Vagina (tissue), 2 donors: ENCODE results near the gene FBP1. TPM values are rescaled to one million over a fixed set of nuclear protein-coding genes. Genes with fewer than 3 reads are reported as not detected.

Source experiments
- DNase-seq, 2 donors: peaks; one replicate each; pipeline ENCODE4 v3.0.0-alpha.2; 2017; ENCODE audit errors: extremely low spot score in 2 of 2
- H3K27ac ChIP-seq: fragments of 200-600 bp; sonication (generic); one replicate; pipeline ENCODE4 v1.5.1; 2019
- H3K27me3 ChIP-seq: fragments of 200-600 bp; sonication (generic); one replicate; pipeline ENCODE4 v1.5.1; 2019
- H3K36me3 ChIP-seq, 2 donors: fragments of 200-600 bp; sonication (generic); one replicate each; pipeline ENCODE4 v1.5.1; 2017 to 2019
- H3K4me1 ChIP-seq: fragments of 200-600 bp; sonication (generic); one replicate; pipeline ENCODE4 v1.5.1; 2019
- H3K4me3 ChIP-seq, 2 donors: fragments of 200-600 bp; sonication (generic); 1 replicate in 1 of 2; 2 replicates in 1 of 2; pipeline ENCODE4 v1.5.1; 2016 to 2019
- H3K9me3 ChIP-seq: fragments of 200-600 bp; sonication (generic); one replicate; pipeline ENCODE4 v1.5.1; 2019
- CTCF ChIP-seq, 3 experiments: fragments of 450-650 bp in 2 of 3; fragments of 200-600 bp in 1 of 3; sonication (generic) in 1 of 3; IDR thresholded peaks; one replicate each; pipeline ENCODE4 v1.5.1; 2017 to 2019; ENCODE audit warnings: antibody characterized with exemption in 3 of 3, mild to moderate bottlenecking in 2 of 3, moderate library complexity in 2 of 3
- POLR2A ChIP-seq, 2 donors: fragments of 450-650 bp; IDR thresholded peaks; one replicate each; pipeline ENCODE4 v1.6.1; 2017; ENCODE audit warnings: antibody characterized with exemption in 2 of 2, mild to moderate bottlenecking in 2 of 2, moderate library complexity in 2 of 2
- POLR2AphosphoS5 ChIP-seq, 2 donors: sonication (generic); formaldehyde crosslinking; IDR thresholded peaks; one replicate each; pipeline ENCODE4 v1.9.0; 2017; ENCODE audit warnings: antibody characterized with exemption in 2 of 2, mild to moderate bottlenecking in 2 of 2, low read depth in 1 of 2; ENCODE audit not compliant: insufficient read depth in 1 of 2
- intact Hi-C: fragments of 100-400 bp; cut with DNase I; formaldehyde crosslinking; loops from one replicate; pipeline ENCODE4 v1.15.1; 2023
- total RNA-seq: library from RNA; depleted of rRNA; stranded (reverse); fragments of >200 nt; gene quantifications from one replicate; pipeline ENCODE4 v1.2.3, GENCODE V29; 2016

FBP1 gene
- total RNA-seq: 1.7 TPM

DNA sequence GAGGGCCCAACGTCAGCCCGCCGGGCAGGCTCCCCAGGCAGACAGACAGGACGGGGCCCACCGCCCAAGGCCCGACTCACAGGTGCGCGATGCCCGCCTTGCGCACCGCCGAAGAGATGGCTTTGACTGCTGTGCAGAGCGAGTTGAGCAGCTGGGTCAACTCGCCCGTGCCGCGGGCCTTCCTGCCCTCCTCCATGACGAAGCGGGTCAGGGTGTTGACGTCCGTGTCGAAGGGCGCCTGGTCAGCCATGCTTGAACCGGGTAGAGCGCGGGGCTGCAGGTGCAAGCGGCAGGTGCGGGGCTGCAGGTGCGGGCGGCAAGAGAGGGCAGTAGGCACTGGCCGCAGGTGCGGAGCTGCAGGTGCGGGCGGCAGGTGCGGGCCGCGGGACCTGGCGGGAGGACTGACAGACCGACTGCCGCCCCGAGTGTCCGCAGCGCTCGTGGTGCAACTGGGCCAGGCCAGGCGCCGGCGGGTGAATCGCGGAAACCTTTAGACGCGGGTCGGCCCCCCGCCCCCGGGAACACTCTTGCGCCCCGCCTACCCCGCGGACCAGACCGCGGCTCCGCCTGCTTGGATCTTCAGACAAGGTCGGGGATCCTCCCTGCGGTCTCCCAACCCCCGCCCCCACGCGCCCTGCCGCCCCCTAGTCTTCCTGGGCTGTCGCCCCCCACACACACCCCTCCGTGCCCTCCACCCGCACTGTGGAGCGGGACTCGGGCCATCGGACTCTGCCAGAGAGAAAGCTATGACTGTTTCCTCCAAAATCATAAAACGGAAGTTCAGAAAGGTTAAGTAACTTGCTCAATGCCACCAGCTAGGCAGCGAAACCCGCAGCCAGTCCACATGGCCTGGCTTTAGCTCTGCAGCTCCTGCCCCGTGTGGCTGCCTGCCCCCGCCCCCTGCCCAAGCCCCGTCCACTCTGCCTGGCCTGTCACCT, at the start of gene FBP1:
Gene FBP1, minus strand, starts transcription at position 458 of the 938 bp plus-strand sequence. Its CDS starts 208 bp downstream, at position 250.
- intact Hi-C loops: no loop called here
- H3K27ac ChIP-seq: no peak within 1 kb of the TSS
- DNase-seq: no peak

DNA sequence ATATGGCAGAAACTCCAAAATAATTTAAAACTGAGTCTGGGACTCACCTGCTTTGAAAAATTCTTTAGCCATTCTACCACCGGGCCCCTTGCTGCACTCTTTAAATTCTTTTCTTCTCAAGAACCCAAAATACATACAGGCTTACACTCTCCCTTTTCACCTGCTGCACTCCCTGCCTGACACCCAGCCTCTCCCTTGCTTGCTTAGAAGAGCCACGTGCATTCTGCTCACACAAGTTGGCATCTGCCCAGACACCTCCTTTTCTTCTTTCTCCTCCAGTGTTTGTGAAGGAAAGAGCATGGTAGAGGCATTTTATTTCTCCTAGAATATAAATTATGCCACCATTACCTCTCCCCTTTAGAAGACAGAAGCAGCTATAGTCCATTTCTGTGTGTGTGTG, 48.1 kb upstream of the FBP1 start:
- TF ChIP-seq POLR2AphosphoS5 (IDR thresholded peaks at IDR 0.05; ENCODE audit: insufficient read depth in 1 of 2, low read depth in 1 of 2): no peak
- no peak for TF ChIP-seq CTCF (IDR thresholded peaks at IDR 0.05)
- no peak for TF ChIP-seq POLR2A (IDR thresholded peaks at IDR 0.05)
- Histone ChIP-seq H3K27ac (no peak overlapping the region), H3K9me3 (no peaks in the 10 kb centered on the region), H3K27me3 (no peaks in the 10 kb centered on the region), H3K4me3 (no peak overlapping the region), H3K4me1 (no peaks in the 10 kb centered on the region), H3K36me3 (no peaks in the 10 kb centered on the region)
- peak in 1 of 2 donors; percentile 54 for DNase-seq
- intact Hi-C loops: no loop called here

More for the DNA sequence above, at the start of gene FBP1:
- no peaks in the 10 kb centered on the region for H3K36me3 ChIP-seq
- H3K4me1 ChIP-seq: peaks cover 9% of the 10 kb centered on the region
- no peaks in the 10 kb centered on the region for H3K27me3 ChIP-seq
- no peaks in the 10 kb centered on the region for H3K9me3 ChIP-seq
- TF ChIP-seq POLR2A (IDR thresholded peaks at IDR 0.05) (no peak), CTCF (IDR thresholded peaks at IDR 0.05) (no peak), POLR2AphosphoS5 (IDR thresholded peaks at IDR 0.05; ENCODE audit: insufficient read depth in 1 of 2, low read depth in 1 of 2) (no peak)
- H3K4me3 ChIP-seq: peak within 1 kb of the TSS; percentile 50 to 64

DNA sequence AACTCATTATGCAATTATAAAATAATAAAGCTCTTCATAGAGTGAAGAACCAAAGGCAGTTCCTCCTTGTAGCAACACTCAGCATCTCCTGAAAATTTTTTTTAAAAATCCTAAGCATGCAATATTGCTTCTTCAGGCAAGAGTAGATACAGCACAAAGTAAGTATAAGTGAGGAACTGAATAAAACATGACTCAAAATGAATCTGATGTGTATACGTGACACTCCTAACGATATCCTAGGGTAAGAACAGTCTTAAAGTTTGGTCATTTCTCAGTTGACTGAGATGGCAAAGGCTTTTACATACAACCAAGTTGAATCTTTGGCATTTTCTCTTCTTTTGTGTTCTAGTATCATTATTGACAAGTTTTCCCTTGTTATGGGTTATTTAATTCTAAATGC, 46.0 kb upstream of the FBP1 start:
- no peak overlapping the region for H3K27ac ChIP-seq
- no peaks in the 10 kb centered on the region for H3K27me3 ChIP-seq
- no peaks in the 10 kb centered on the region for H3K9me3 ChIP-seq
- peaks cover 6% of the 10 kb centered on the region for H3K4me1 ChIP-seq
- intact Hi-C loops: no loop called here
- H3K4me3 ChIP-seq: no peak overlapping the region
- no peak for DNase-seq
- H3K36me3 ChIP-seq: no peaks in the 10 kb centered on the region
- no peak for TF ChIP-seq POLR2AphosphoS5 (IDR thresholded peaks at IDR 0.05; ENCODE audit: insufficient read depth in 1 of 2, low read depth in 1 of 2)
- no peak for TF ChIP-seq POLR2A (IDR thresholded peaks at IDR 0.05)
- TF ChIP-seq CTCF (IDR thresholded peaks at IDR 0.05): no peak

- no peak for TF ChIP-seq POLR2A (IDR thresholded peaks at IDR 0.05)
- peak; percentile 59 to 88 (median 65) for TF ChIP-seq CTCF (IDR thresholded peaks at IDR 0.05)
- TF ChIP-seq POLR2AphosphoS5 (IDR thresholded peaks at IDR 0.05; ENCODE audit: insufficient read depth in 1 of 2, low read depth in 1 of 2): peak; percentile 40 to 48
- Histone ChIP-seq H3K9me3 (no peaks in the 10 kb centered on the region), H3K4me3 (no peak overlapping the region), H3K36me3 (no peaks in the 10 kb centered on the region), H3K4me1 (peaks cover 15% of the 10 kb centered on the region), H3K27ac (peak overlapping the region; percentile 59), H3K27me3 (no peaks in the 10 kb centered on the region)
- no peak for DNase-seq
- intact Hi-C loops: no loop called here
Observed at GRCh38 chr9:94681508-94681907, 42.2 kb upstream of the FBP1 start.

DNA sequence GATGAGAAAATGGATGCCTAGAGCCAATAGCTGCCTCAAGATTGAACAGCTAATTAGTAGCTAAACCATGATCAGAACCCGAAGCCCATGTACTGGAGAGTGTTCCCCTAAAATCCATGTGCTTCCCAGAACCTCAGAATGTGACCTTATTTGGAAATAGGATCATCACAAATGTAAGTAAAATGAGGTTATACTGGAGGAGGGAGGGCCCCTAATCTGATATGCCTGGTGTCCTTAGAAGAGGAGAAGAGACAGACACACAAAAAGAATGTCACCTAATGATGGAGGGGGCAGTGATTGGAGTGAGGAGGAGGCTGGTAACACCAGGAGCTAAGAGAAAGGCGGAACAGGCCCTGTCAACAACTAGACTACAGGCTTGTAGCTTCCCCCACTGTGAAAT, 41.3 kb upstream of the FBP1 start:
- intact Hi-C loops: no loop called here
- H3K27ac ChIP-seq: no peak overlapping the region
- no peak for DNase-seq
- H3K36me3 ChIP-seq: no peaks in the 10 kb centered on the region
- H3K4me1 ChIP-seq: peaks cover 22% of the 10 kb centered on the region
- TF ChIP-seq POLR2AphosphoS5 (IDR thresholded peaks at IDR 0.05; ENCODE audit: insufficient read depth in 1 of 2, low read depth in 1 of 2) (no peak), POLR2A (IDR thresholded peaks at IDR 0.05) (no peak), CTCF (IDR thresholded peaks at IDR 0.05) (no peak)
- no peak overlapping the region for H3K4me3 ChIP-seq
- H3K9me3 ChIP-seq: no peaks in the 10 kb centered on the region
- H3K27me3 ChIP-seq: no peaks in the 10 kb centered on the region
